ENCODE measurements around the gene TMEM179. TPM values are rescaled to one million over a fixed set of nuclear protein-coding genes. Genes with fewer than 3 reads are reported as not detected.

TMEM179 gene
- total and polyA plus RNA-seq, 2 of the 13 experiments (the other 11 are each of a cell fraction or from before 2014, with no cell fraction given), result not detected

DNA sequence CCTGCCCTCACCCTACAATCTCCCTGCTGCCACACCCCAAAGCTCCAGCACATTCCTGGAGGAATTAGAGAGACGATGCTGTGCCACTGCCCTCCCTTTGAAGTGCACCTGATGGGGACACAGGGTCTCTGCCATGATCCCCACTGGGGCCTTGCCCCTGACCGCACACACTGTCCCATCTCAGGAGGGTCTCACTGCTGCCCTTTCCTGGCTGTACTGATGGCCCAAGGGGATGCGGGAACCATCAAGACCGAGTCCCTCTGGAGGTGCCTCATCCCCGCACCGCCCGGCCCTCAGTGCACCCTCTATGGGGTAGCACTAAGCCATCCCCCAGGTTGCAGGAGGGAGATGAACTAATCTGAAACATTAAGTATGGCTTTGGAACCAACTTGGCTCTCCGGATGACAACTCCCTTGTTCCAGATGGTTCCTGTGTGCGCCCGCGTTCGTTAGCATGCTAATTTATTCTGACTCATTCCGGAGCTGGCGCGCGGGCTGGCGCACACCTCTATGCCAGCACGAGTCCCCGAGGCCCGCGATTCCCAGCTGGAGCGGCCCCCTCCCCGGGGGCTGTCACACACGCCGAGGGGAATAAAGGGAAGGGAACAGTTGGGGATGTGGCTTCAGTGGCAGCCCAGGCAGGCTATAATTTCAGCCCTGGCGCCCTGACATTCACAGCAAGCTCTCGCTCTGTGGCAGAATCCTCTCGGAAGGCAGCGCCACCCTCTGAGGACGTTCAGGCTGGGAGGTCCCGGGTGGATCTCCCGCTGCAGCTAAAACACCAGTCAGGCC, 59.2 kb downstream of the TMEM179 start (continued):
- TF ChIP-seq ZNF549 (CRISPR knock-in tag; IDR thresholded peaks at IDR 0.05) (no peak), NFE2L2 (IDR thresholded peaks at IDR 0.05; ENCODE audit: low read length) (no peak), XRCC5 (optimal IDR thresholded peaks at IDR 0.05; ENCODE audit: low read length) (no peak)

DNA sequence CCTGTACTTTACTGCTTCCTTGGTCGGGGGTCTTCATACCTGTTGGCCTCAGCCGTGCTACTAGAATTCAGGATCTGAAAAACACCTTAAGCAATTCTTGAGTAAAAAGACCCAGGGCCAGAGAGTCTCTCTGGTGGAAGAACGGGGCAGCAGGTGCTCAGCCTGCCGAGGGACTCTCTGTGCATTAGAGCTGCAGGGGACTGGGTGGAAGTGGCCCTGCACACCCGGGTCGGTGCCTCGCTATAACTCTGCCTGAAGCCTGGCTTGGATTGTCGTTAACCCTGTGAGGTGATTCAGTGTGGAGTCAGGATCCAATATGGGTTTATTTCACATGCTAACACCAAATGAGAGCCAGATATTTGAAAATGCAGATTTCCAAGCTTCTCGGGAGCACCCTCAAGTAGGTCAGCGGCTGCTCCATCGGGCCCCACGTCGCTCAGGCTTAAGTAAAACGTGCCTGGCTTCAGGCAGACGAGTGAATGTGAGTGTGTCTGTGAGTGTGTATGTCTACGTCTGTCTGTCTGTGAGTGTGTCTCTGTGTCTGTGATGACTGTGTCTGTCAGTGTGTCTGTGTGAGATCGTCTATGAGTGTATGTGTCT, 60.1 kb downstream of the TMEM179 start:
- peaks cover 15 to 47% of the 10 kb centered on the region in 2 experiments for H3K27me3 ChIP-seq (ENCODE audit: control insufficient read depth in 1 of 2, insufficient read depth in 2 of 2, low read length in 2 of 2)
- no peak for DNase-seq (ENCODE audit: low spot score)
- H4K20me1 ChIP-seq (ENCODE audit: insufficient read depth, low read length), result no peaks in the 10 kb centered on the region
- no peaks in the 10 kb centered on the region for H3K9me3 ChIP-seq (ENCODE audit: low read length)
- intact Hi-C loops (cut with micrococcal nuclease; ENCODE audit: unreplicated experiment) (no loop called here), in situ Hi-C loops (cut with HindIII; ENCODE audit: extremely low pct_ligation_motif_present, low pct_unique_long_range_greater_than_20kb) (no loop called here)
- ATAC-seq, result no peak
- H3K36me3 ChIP-seq (replicated peaks in 1 of 2; ENCODE audit: control insufficient read depth in 1 of 2, insufficient read depth in 2 of 2, low read length in 2 of 2), result no peaks in the 10 kb centered on the region
- H3K27ac ChIP-seq (ENCODE audit: extremely low read length, insufficient read depth, low read length), result no peak overlapping the region
- 5% methylated on average over 4 of the region's 17 CpGs for WGBS (ENCODE audit: low lambda C conversion rate)
- ChIA-PET POLR2A (no interaction called here), CTCF (ENCODE audit: low intra/inter-chr PET ratio, low total read pairs) (no interaction called here)
- TF ChIP-seq, protein P1, sequence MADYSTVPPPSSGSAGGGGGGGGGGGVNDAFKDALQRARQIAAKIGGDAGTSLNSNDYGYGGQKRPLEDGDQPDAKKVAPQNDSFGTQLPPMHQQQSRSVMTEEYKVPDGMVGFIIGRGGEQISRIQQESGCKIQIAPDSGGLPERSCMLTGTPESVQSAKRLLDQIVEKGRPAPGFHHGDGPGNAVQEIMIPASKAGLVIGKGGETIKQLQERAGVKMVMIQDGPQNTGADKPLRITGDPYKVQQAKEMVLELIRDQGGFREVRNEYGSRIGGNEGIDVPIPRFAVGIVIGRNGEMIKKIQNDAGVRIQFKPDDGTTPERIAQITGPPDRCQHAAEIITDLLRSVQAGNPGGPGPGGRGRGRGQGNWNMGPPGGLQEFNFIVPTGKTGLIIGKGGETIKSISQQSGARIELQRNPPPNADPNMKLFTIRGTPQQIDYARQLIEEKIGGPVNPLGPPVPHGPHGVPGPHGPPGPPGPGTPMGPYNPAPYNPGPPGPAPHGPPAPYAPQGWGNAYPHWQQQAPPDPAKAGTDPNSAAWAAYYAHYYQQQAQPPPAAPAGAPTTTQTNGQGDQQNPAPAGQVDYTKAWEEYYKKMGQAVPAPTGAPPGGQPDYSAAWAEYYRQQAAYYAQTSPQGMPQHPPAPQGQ (CRISPR knock-in tag; IDR thresholded peaks at IDR 0.05; ENCODE audit: borderline replicate concordance), result no peak
- TF ChIP-seq ZNF180 (CRISPR knock-in tag; IDR thresholded peaks at IDR 0.05; ENCODE audit: borderline replicate concordance, low read depth), result no peak
- TF ChIP-seq ETV6 (CRISPR knock-in tag; conservative IDR thresholded peaks at IDR 0.05), result no peak
- TF ChIP-seq SALL2 (CRISPR knock-in tag; IDR thresholded peaks at IDR 0.05), result no peak
- no peak for TF ChIP-seq ZNF550 (CRISPR knock-in tag; IDR thresholded peaks at IDR 0.05; ENCODE audit: borderline replicate concordance)
- no peak for TF ChIP-seq ZNF724P (CRISPR knock-in tag; IDR thresholded peaks at IDR 0.05; ENCODE audit: borderline replicate concordance)
- no peak for TF ChIP-seq ZNF660 (CRISPR knock-in tag; IDR thresholded peaks at IDR 0.05; ENCODE audit: borderline replicate concordance, low read depth)
- TF ChIP-seq JARID2 (CRISPR knock-in tag; IDR thresholded peaks at IDR 0.05; ENCODE audit: insufficient replicate concordance), result no peak
- no peak for TF ChIP-seq RFX3 (CRISPR knock-in tag; IDR thresholded peaks at IDR 0.05)
- H3K79me2 ChIP-seq (ENCODE audit: insufficient read depth, low read length), result no peaks in the 10 kb centered on the region
- H3K4me2 ChIP-seq (ENCODE audit: low read depth, low read length), result no peak overlapping the region
- FAIRE-seq, result no peak
- no TSS peak for BruUV-seq (replicated peaks)
- H3K4me3 ChIP-seq (replicated peaks in 1 of 3; ENCODE audit: insufficient read depth in 1 of 3, low read depth in 2 of 3, low read length in 3 of 3), result no peak overlapping the region
- no peaks in the 10 kb centered on the region for H3K4me1 ChIP-seq (ENCODE audit: insufficient read depth, low read length)
- no peak overlapping the region for H2AFZ ChIP-seq (ENCODE audit: low read length)
- H3K9ac ChIP-seq (ENCODE audit: insufficient read depth, low read depth, low read length), result no peak overlapping the region

All from HepG2 (cell line).